SK-N-SH treated with all-trans-retinoic acid at 6 μM for 48 hours (cell line): Measurements from ENCODE around the gene AKNA.

Experiments used
- ATAC-seq: fragments of 200-7000 bp; cut with Tn5 transposase; 3 replicates; pipeline ENCODE4 v1.9.1; 2020; ENCODE audit warnings: mild to moderate bottlenecking, moderate library complexity
- ARNTL ChIP-seq: fragments of 450-650 bp; formaldehyde crosslinking; IDR thresholded peaks from 2 replicates; pipeline ENCODE4 v1.5.0; 2020; ENCODE audit warnings: low read depth, mild to moderate bottlenecking, moderate library complexity, borderline replicate concordance
- BACH2 ChIP-seq: fragments of 250-450 bp; sonication (Bioruptor Pico); IDR thresholded peaks from 2 replicates; pipeline ENCODE4 v1.9.0; 2021; ENCODE audit warnings: mild to moderate bottlenecking, borderline replicate concordance
- CSDC2 ChIP-seq: fragments of 250-450 bp; sonication (Bioruptor Pico); IDR thresholded peaks from 2 replicates; pipeline ENCODE4 v1.5.0; 2020; ENCODE audit warnings: mild to moderate bottlenecking, moderate library complexity
- ESRRG ChIP-seq: fragments of 250-450 bp; sonication (Bioruptor Pico); IDR thresholded peaks from 2 replicates; pipeline ENCODE4 v1.6.1; 2021; ENCODE audit warnings: mild to moderate bottlenecking
- GLIS3 ChIP-seq: fragments of 250-450 bp; sonication (Bioruptor Pico); IDR thresholded peaks from 2 replicates; pipeline ENCODE4 v1.5.0; 2020; ENCODE audit warnings: mild to moderate bottlenecking, moderate library complexity
- ISL1 ChIP-seq: fragments of 250-450 bp; sonication (Bioruptor Pico); IDR thresholded peaks from 2 replicates; pipeline ENCODE4 v2.1.2; 2022; ENCODE audit warnings: mild to moderate bottlenecking, moderate library complexity
- OSR1 ChIP-seq: fragments of 250-450 bp; sonication (Bioruptor Pico); IDR thresholded peaks from 2 replicates; pipeline ENCODE4 v1.8.0; 2022; ENCODE audit warnings: moderate library complexity, mild to moderate bottlenecking, inconsistent platforms
- PPARA ChIP-seq: fragments of 250-450 bp; sonication (Bioruptor Pico); IDR thresholded peaks from 2 replicates; pipeline ENCODE4 v1.5.0; 2020; ENCODE audit warnings: mild to moderate bottlenecking, borderline replicate concordance
- RARB ChIP-seq: fragments of 250-450 bp; sonication (Bioruptor Pico); IDR thresholded peaks from 2 replicates; pipeline ENCODE4 v1.8.0; 2021; ENCODE audit warnings: mild to moderate bottlenecking, moderate library complexity
- SNAI2 ChIP-seq: fragments of 250-450 bp; sonication (Bioruptor Pico); IDR thresholded peaks from 2 replicates; pipeline ENCODE4 v1.5.0; 2020; ENCODE audit warnings: mild to moderate bottlenecking, moderate library complexity
- TCF4 ChIP-seq: fragments of 250-450 bp; sonication (Bioruptor Pico); IDR thresholded peaks from 2 replicates; pipeline ENCODE4 v1.8.0; 2021; ENCODE audit warnings: mild to moderate bottlenecking, moderate library complexity, borderline replicate concordance
- TOX ChIP-seq: fragments of 250-450 bp; sonication (Bioruptor Pico); IDR thresholded peaks from 2 replicates; pipeline ENCODE4 v1.8.0; 2021; ENCODE audit warnings: mild to moderate bottlenecking, moderate library complexity, borderline replicate concordance
- ZFP3 ChIP-seq: fragments of 250-450 bp; sonication (Bioruptor Pico); IDR thresholded peaks from 2 replicates; pipeline ENCODE4 v1.5.0; 2020; ENCODE audit warnings: mild to moderate bottlenecking, moderate library complexity
- ZNF565 ChIP-seq: fragments of 450-650 bp; formaldehyde crosslinking; conservative IDR thresholded peaks from 2 replicates; pipeline ENCODE4 v1.5.0; 2020; ENCODE audit warnings: low read depth, mild to moderate bottlenecking, moderate library complexity
- ZNF70 ChIP-seq: fragments of 450-650 bp; formaldehyde crosslinking; IDR thresholded peaks from 2 replicates; pipeline ENCODE4 v1.5.0; 2020; ENCODE audit warnings: mild to moderate bottlenecking, moderate library complexity
- ZNF8 ChIP-seq: fragments of 450-650 bp; formaldehyde crosslinking; IDR thresholded peaks from 2 replicates; pipeline ENCODE4 v1.5.0; 2020; ENCODE audit warnings: mild to moderate bottlenecking, moderate library complexity
- TF ChIP-seq, protein P1 (sequence below): fragments of 250-450 bp; sonication (Bioruptor Pico); IDR thresholded peaks from 2 replicates; pipeline ENCODE4 v1.5.1; 2020; ENCODE audit warnings: low read depth, mild to moderate bottlenecking, moderate library complexity
- TF ChIP-seq, protein P2 (sequence below): fragments of 250-450 bp; sonication (Bioruptor Pico); IDR thresholded peaks from 2 replicates; pipeline ENCODE4 v1.8.0; 2021; ENCODE audit warnings: low read depth, mild to moderate bottlenecking, moderate library complexity, borderline replicate concordance
- TF ChIP-seq, protein P3 (sequence below): fragments of 250-450 bp; sonication (Bioruptor Pico); IDR thresholded peaks from 2 replicates; pipeline ENCODE4 v1.5.0; 2020; ENCODE audit warnings: mild to moderate bottlenecking, moderate library complexity
- TF ChIP-seq, protein P4 (sequence below): fragments of 250-450 bp; sonication (Bioruptor Pico); IDR thresholded peaks from 2 replicates; pipeline ENCODE4 v1.5.1; 2021; ENCODE audit warnings: mild to moderate bottlenecking, moderate library complexity

Gene AKNA

DNA sequence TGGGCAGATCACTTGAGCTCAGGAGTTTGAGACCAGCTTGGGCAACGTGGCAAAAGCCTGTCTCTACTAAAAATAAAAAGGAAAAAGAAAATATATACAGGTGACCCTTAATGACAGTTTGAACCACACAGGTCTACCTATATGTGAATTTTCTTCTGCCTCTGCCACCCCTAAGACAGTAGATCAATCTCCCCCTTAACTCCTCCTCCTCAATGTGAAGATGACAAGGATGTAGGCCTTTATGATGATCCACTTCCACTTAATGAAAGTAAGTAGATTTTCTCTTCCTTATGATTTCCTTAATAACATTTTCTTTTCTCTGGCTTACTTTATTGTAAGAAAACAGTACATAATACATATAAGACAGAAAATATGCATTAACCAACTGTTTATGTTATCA lies 3.4 kb downstream of the AKNA start (continued):
- TF ChIP-seq ZNF565 (CRISPR knock-in tag) (no peak), TOX (CRISPR knock-in tag) (no peak), ISL1 (CRISPR knock-in tag) (no peak), BACH2 (CRISPR knock-in tag) (no peak), OSR1 (CRISPR knock-in tag) (no peak)
- TF ChIP-seq, protein P1, sequence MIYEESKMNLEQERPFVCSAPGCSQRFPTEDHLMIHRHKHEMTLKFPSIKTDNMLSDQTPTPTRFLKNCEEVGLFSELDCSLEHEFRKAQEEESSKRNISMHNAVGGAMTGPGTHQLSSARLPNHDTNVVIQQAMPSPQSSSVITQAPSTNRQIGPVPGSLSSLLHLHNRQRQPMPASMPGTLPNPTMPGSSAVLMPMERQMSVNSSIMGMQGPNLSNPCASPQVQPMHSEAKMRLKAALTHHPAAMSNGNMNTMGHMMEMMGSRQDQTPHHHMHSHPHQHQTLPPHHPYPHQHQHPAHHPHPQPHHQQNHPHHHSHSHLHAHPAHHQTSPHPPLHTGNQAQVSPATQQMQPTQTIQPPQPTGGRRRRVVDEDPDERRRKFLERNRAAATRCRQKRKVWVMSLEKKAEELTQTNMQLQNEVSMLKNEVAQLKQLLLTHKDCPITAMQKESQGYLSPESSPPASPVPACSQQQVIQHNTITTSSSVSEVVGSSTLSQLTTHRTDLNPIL (CRISPR knock-in tag), result no peak

DNA sequence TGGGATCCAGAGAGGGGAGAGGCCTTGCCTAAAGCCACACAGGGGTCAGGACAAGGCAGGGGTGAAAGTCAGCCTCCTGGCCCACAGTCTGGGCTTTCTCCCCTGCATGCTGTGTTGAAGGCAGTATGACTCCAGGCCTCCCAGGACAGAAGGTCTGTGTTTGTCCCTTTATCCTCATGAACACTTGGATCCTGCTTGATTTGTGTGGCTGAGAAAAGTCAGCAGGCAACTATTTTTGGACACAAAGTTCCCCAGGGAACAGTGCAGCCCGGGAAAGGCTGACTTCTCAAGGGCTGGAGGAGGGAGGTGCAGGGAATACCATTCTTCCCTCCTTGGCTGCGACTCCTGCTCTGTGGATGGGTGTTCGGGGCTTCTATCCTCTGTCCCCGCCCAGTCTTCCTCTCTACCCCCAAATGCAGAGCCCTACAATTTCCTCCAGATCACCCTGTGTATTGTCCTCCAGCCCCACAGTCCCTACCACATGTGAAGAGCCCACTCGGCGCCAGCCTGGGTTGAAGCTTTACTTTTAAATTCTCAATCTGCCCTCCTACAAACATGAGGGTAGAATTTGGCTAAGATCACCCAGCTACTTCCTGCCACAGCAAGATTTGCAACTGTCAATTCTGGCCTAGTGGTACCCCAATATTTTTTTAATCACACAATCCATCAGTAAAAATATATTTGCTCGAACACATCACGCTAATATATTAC lies 4.1 kb downstream of the AKNA start:
- ATAC-seq, result no peak

DNA sequence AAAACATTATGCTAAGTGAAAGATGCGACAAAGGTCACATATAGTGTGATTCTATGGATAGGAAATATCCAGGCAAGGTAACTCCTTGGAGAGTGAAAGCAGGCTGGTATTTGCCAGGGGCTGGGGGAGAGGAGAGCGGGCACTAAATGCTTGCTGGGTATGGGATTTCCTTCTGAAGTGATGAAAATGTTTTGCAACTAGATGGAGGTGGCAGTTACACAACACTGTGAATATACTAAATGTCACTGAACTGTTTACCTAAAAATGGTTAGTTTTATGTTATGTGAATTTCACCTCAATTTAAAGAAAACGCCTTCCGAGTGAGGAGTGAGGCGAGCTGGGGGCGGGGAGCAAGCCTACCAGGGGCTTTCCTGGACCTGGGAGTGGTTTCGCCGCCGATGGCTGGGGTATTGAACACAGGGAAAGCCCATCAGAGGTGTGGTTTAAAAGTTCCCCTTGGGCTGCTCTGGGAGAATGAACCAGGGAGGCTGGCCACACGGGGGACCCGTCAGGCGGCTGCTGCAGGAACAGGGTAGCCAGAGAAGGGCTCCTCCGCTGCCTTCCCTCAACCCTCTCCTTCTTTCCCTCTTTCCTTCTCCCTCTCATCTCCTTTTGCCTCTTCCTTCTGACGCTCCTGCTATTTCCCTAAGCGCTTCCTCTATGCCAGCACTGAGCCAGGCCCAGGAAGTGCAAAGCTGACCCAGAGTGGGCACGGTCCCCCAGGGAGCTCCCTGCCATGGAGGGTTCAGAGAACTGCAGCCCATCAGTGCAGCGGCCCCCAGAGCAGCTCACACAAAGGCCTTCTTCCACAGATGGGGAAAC lies 4.9 kb downstream of the AKNA start:
- peak; percentile 15; the same call in 1 of the 3 replicates for ATAC-seq
- TF ChIP-seq ESRRG (no peak), ARNTL (no peak)

More for the DNA sequence above, 4.1 kb downstream of the AKNA start:
- no peak for TF ChIP-seq TCF4
- TF ChIP-seq, all 23 proteins: peak for 0

DNA sequence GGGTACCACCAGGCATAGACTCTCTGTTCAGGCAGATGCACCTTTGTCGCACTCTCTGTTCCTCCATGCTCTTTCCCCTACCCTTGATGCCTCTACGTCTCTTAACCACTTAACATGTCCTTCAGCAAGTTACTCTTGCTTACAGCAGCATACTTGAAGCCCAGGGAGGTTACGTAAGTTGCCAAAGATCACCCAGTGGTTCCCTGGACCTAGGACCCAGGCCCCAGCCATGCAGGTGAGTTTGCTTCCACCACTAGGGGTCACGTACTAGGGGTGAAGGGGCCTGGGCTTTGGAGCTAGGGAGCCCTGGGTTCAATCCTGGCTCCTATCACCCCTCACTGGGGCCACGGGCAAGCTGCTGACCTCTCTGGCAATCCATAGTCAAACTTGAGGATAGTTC lies 8.9 kb downstream of the AKNA start:
- TF ChIP-seq, protein P2, sequence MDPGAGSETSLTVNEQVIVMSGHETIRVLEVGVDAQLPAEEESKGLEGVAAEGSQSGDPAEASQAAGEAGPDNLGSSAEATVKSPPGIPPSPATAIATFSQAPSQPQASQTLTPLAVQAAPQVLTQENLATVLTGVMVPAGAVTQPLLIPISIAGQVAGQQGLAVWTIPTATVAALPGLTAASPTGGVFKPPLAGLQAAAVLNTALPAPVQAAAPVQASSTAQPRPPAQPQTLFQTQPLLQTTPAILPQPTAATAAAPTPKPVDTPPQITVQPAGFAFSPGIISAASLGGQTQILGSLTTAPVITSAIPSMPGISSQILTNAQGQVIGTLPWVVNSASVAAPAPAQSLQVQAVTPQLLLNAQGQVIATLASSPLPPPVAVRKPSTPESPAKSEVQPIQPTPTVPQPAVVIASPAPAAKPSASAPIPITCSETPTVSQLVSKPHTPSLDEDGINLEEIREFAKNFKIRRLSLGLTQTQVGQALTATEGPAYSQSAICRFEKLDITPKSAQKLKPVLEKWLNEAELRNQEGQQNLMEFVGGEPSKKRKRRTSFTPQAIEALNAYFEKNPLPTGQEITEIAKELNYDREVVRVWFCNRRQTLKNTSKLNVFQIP (CRISPR knock-in tag), result no peak
- TF ChIP-seq PPARA (CRISPR knock-in tag) (no peak), ZNF70 (CRISPR knock-in tag) (no peak), ZNF8 (CRISPR knock-in tag) (no peak)
- TF ChIP-seq, protein P3, sequence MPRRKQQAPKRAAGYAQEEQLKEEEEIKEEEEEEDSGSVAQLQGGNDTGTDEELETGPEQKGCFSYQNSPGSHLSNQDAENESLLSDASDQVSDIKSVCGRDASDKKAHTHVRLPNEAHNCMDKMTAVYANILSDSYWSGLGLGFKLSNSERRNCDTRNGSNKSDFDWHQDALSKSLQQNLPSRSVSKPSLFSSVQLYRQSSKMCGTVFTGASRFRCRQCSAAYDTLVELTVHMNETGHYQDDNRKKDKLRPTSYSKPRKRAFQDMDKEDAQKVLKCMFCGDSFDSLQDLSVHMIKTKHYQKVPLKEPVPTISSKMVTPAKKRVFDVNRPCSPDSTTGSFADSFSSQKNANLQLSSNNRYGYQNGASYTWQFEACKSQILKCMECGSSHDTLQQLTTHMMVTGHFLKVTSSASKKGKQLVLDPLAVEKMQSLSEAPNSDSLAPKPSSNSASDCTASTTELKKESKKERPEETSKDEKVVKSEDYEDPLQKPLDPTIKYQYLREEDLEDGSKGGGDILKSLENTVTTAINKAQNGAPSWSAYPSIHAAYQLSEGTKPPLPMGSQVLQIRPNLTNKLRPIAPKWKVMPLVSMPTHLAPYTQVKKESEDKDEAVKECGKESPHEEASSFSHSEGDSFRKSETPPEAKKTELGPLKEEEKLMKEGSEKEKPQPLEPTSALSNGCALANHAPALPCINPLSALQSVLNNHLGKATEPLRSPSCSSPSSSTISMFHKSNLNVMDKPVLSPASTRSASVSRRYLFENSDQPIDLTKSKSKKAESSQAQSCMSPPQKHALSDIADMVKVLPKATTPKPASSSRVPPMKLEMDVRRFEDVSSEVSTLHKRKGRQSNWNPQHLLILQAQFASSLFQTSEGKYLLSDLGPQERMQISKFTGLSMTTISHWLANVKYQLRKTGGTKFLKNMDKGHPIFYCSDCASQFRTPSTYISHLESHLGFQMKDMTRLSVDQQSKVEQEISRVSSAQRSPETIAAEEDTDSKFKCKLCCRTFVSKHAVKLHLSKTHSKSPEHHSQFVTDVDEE, result no peak
- ATAC-seq, result no peak

DNA sequence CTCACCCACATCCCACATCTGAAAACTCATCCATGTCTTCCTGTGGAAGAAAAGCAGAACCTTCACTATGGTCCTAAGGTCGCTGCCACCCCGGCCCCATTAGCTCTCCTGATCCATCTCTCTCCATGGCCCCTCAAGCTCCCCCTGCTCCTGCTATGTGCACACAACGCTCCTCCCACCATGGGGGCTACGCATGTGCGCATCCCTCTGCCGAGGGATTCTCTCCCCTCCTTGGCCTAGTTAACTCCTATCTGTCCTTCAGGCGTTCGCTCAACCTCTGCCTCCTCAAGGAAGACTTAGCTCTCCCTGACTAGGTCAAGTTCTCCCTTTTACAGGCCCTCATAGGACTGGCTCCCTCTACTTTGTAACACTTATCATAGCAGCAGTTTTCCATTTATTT lies 9.8 kb downstream of the AKNA start:
- no peak for TF ChIP-seq SNAI2 (CRISPR knock-in tag)
- TF ChIP-seq OSR1 (CRISPR knock-in tag), result no peak
- TF ChIP-seq ZFP3 (CRISPR knock-in tag), result no peak
- no peak for TF ChIP-seq TOX (CRISPR knock-in tag)
- no peak for TF ChIP-seq TCF4
- no peak for TF ChIP-seq ESRRG
- TF ChIP-seq, protein P4, sequence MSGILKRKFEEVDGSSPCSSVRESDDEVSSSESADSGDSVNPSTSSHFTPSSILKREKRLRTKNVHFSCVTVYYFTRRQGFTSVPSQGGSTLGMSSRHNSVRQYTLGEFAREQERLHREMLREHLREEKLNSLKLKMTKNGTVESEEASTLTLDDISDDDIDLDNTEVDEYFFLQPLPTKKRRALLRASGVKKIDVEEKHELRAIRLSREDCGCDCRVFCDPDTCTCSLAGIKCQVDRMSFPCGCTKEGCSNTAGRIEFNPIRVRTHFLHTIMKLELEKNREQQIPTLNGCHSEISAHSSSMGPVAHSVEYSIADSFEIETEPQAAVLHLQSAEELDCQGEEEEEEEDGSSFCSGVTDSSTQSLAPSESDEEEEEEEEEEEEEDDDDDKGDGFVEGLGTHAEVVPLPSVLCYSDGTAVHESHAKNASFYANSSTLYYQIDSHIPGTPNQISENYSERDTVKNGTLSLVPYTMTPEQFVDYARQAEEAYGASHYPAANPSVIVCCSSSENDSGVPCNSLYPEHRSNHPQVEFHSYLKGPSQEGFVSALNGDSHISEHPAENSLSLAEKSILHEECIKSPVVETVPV (CRISPR knock-in tag), result no peak
- TF ChIP-seq CSDC2 (CRISPR knock-in tag), result no peak
- TF ChIP-seq, protein P1 (CRISPR knock-in tag), result no peak
- TF ChIP-seq PPARA (CRISPR knock-in tag), result no peak
- no peak for TF ChIP-seq GLIS3 (CRISPR knock-in tag)
- TF ChIP-seq ZNF70 (CRISPR knock-in tag), result no peak
- TF ChIP-seq, protein P2 (CRISPR knock-in tag), result no peak
- TF ChIP-seq RARB (CRISPR knock-in tag), result no peak
- no peak for ATAC-seq
